ENCODE results near the gene TATDN3.
"Not testable (repeated sequence)": the region's sequence is repeated elsewhere in the genome, so short reads cannot be mapped to it uniquely, and the experiment has no call there.

Gene TATDN3

DNA sequence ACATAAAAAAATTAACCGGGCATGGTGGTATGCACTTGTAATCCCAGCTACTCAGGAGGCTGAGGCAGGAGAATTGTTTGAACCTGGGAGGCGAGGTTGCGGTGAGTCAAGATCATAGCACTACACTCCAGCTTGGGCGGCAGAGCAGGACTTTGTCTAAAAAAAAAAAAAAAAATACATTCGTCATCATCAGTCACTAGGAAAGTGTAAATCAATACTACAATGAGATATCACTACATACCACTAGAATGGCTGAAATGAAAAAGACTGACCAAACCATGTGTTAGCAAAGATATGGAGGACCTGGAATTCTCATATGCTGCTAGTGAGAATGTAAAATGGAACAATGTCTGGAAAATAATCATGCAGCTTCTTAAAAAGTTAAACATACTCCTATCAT is 46.5 kb downstream of the TATDN3 start:
- no peak overlapping the region for H3K27ac Mint-ChIP-seq
- H3K9me3 Mint-ChIP-seq: no peaks in the 10 kb centered on the region
- no peak for DNase-seq (ENCODE audit: low spot score in 2 of 2)
- no peak overlapping the region for H3K4me3 Mint-ChIP-seq
- H3K36me3 Mint-ChIP-seq: no peaks in the 10 kb centered on the region
- no peak for ATAC-seq
- H3K4me1 Mint-ChIP-seq: no peaks in the 10 kb centered on the region

- H3K9me3 Mint-ChIP-seq; DNase-seq (ENCODE audit: low spot score in 2 of 2); H3K4me1 Mint-ChIP-seq; H3K4me3 Mint-ChIP-seq; ATAC-seq; H3K36me3 Mint-ChIP-seq; H3K27ac Mint-ChIP-seq: not testable (repeated sequence)
Measured at GRCh38 chr1:212844521-212844920, 52.8 kb downstream of the TATDN3 start.

DNA sequence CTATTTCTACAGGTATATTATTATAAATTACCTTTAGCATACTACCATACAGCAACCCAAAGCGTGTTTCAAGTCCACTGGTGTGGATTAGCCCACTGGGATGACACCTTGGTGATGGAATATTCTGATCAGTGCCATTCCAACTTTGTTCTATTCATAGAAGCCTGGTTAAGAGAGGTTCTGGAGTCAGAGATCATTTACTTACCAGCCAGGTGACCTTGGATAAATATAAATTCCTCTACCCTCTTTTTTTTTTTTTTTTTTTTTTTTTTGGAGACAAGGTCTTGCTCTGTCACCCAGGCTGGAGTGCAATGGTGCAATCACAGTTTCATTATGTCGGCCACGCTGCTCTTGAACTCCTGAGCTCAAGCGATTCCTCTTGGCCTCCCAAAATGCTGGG is 55.9 kb downstream of the TATDN3 start, which contains the start of gene SPATA45:
Gene SPATA45 (minus strand): TSS at position 101 of the 400 bp plus-strand sequence. CDS start 11,500 bp downstream, outside the sequence.
- Mint-ChIP-seq H3K9me3 (peaks cover 2% of the 10 kb centered on the region), H3K27ac (no peak within 1 kb of the TSS), H3K36me3 (no peaks in the 10 kb centered on the region), H3K4me3 (no peak within 1 kb of the TSS), H3K4me1 (no peaks in the 10 kb centered on the region)
- DNase-seq (ENCODE audit: low spot score in 2 of 2) (no peak), ATAC-seq (no peak)

DNA sequence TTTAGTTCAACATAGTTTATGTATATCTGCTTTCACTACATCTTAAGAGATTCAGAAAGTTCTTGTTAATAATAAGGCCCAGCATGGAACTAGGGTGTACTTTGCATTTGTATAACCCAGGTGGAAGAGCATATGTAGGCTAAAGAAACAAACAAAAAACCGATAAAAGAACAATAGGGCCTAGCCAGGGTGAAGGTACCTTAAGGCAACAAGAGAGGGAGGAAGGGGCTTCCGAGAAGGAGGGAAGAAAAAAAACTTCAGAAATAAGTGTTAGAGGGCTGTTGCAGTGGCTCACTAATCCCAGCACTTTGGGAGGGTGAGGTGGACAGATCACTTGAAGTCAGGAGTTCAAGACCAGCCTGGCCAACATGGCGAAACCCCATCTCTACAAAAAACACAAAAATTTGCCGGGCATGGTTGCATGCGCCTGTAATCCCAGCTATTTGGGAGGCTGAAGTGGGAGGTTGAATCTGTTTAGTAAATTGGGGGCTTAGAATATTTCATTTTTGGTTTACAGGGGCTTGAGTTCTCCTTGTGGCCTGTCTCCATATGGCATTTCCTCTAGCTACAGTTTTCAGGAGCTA is 60.5 kb downstream of the TATDN3 start:
- H3K36me3 Mint-ChIP-seq: no peaks in the 10 kb centered on the region
- peaks cover 2% of the 10 kb centered on the region for H3K9me3 Mint-ChIP-seq
- DNase-seq (ENCODE audit: low spot score in 2 of 2) (no peak), ATAC-seq (no peak)
- H3K27ac Mint-ChIP-seq: no peak overlapping the region
- no peak overlapping the region for H3K4me3 Mint-ChIP-seq
- H3K4me1 Mint-ChIP-seq: no peaks in the 10 kb centered on the region

DNA sequence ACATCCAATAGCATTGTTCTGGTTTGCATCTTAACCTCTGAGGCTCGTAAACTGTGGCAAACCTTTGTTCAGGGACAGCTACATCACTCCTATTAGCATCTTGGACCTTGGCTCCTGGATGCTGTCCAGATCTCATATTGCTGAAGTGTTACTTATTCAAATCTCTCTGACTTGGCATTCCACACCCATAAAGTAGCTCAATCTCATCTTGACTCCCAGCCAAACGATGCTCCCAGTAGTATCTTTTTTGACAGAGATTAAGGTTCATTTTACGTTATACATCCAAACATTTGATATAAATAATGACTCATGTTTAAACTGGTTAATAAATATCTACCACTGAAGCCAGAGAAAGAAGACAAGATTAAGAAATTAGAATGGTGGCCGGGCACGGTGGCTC is 62.0 kb downstream of the TATDN3 start:
- peaks cover 2% of the 10 kb centered on the region for H3K9me3 Mint-ChIP-seq
- no peak overlapping the region for H3K4me3 Mint-ChIP-seq
- peaks cover 5% of the 10 kb centered on the region for H3K36me3 Mint-ChIP-seq
- DNase-seq (ENCODE audit: low spot score in 2 of 2): no peak
- H3K27ac Mint-ChIP-seq: no peak overlapping the region
- no peak for ATAC-seq
- H3K4me1 Mint-ChIP-seq: peaks cover 6% of the 10 kb centered on the region

GRCh38 chr1:212856755-212857154 is 65.1 kb downstream of the TATDN3 start:
- Mint-ChIP-seq H3K9me3 (peaks cover 2% of the 10 kb centered on the region), H3K27ac (no peak overlapping the region), H3K4me1 (peaks cover 13% of the 10 kb centered on the region), H3K36me3 (peaks cover 12% of the 10 kb centered on the region), H3K4me3 (no peak overlapping the region)
- ATAC-seq: no peak
- DNase-seq (ENCODE audit: low spot score in 2 of 2): no peak

DNA sequence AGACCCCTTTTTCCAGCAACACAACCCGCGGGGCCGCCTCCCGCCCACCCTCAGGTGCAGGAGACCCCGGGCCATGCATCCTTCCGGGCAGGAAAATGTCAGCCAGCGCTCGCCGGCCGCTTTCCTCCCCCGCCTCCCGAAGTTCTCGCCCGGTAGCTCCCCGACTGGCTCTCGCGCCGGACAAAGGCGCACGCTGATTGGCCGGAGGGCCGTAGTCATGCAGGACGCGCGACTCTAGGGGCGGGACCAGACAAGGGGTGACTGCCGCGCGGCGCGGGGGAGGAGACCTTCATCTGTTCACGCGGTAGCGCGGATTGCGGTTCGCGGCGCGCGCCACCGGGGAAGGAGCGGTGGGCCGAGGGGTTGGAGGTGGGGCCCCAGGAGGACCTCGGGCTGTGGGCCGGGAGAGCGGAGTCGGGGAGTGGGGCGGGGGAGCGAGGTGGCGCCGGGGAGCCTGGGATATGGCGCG is 66.3 kb downstream of the TATDN3 start, which contains the start of gene FLVCR1:
Gene FLVCR1 (plus strand): TSS at position 284 of the 469 bp plus-strand sequence. CDS start 178 bp downstream, at position 462.
- peak; percentile 99 for ATAC-seq
- DNase-seq (ENCODE audit: low spot score in 2 of 2): peak; percentile 84 to 97
- Mint-ChIP-seq H3K4me1 (peaks cover 16% of the 10 kb centered on the region), H3K9me3 (no peaks in the 10 kb centered on the region), H3K27ac (peak within 1 kb of the TSS; percentile 97), H3K36me3 (peaks cover 12% of the 10 kb centered on the region), H3K4me3 (no peak within 1 kb of the TSS)

DNA sequence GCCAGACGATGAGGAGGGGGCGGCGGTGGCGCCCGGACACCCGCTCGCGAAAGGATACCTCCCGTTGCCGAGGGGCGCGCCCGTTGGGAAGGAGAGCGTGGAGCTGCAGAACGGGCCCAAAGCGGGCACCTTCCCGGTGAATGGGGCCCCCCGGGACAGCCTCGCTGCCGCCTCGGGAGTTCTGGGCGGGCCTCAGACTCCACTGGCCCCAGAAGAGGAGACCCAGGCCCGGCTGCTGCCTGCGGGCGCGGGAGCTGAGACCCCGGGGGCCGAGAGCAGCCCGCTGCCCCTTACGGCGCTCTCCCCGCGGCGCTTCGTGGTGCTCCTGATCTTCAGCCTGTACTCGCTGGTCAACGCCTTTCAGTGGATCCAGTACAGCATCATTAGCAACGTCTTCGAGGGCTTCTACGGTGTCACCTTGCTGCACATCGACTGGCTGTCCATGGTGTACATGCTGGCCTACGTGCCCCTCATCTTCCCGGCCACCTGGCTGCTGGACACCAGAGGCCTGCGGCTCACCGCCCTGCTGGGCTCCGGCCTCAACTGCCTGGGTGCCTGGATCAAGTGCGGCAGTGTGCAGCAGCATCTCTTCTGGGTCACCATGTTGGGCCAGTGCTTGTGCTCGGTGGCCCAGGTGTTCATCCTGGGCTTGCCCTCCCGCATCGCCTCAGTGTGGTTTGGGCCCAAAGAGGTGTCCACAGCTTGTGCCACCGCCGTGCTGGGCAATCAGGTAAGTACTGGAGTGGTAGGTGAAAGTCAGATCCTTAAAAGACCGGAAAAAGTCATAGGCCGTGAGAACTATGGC is 67.0 kb downstream of the TATDN3 start:
- DNase-seq (ENCODE audit: low spot score in 2 of 2) (no peak), ATAC-seq (peak; percentile 55)
- Mint-ChIP-seq H3K27ac (peak overlapping the region; percentile 97), H3K4me3 (no peak overlapping the region), H3K9me3 (no peaks in the 10 kb centered on the region), H3K4me1 (peaks cover 19% of the 10 kb centered on the region), H3K36me3 (peaks cover 13% of the 10 kb centered on the region)

DNA sequence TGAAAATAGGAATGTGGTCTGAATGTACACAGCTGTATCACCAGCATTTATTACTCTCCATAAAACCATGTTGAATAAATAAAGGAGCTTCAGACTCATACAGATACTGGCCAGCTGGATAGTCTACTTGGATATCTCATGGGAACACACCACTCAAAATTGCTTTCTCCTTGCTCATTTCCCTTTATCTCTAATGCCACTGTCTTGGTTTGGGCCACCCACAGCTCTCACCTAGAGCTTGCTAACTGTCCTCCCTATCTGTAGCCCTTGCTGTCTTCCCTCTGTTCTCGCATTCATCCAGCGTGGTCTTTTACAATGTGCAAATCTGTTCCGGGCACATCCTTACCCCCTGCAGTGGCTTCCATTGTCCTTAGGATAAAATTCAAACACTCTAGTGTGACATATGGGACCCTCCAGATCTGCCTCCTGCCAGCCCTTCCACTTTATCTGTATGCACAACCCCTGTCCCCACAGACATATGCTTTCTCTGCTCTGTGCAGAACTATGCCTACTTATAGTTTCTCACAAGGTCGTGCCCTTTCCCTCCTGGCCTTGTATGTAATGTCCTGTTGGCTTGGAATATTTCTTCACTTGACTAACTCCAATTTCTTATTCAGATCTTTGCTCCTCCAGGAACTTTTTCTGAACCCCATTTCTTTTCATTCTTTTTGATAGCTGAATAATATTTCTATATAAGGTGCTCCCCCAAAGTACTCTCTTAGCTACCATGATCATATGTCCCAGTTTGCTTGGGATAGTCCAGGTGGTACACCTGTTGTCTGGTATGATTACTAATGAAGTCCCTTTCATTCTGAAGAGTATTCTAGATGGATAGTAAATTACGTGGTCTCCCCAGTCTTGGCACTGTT is 69.3 kb downstream of the TATDN3 start:
- H3K36me3 Mint-ChIP-seq: peaks cover 36% of the 10 kb centered on the region
- peaks cover 19% of the 10 kb centered on the region for H3K4me1 Mint-ChIP-seq
- DNase-seq (ENCODE audit: low spot score in 2 of 2) (no peak), ATAC-seq (no peak)
- H3K27ac Mint-ChIP-seq: no peak overlapping the region
- H3K9me3 Mint-ChIP-seq: no peaks in the 10 kb centered on the region
- H3K4me3 Mint-ChIP-seq: no peak overlapping the region

DNA sequence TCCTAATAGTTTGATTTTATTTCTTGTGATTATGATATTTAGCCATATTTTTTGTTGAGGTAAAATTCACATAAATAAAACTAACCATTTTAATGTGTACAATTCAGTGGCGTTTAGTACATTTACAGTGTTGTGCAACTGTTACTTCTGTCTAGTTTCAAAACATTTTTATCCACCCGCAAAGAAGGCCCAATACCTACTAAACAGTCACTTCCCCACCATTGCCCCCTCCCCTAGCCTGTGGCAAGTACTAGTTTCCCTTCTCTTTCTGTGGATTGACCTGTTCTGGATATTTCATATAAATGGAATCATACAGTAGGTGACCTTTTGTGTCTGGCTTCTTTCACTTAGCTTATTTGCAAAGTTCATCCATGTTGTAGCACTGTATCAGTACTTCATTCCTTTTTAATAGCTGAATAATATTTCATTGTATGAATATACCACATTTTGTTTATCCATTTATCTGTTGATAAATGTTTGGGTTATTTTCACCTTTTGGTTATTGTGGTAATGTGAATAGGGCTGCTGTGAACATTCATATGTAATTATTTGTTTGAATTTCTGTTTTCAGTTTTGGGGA is 70.5 kb downstream of the TATDN3 start:
- no peaks in the 10 kb centered on the region for H3K9me3 Mint-ChIP-seq
- DNase-seq (ENCODE audit: low spot score in 2 of 2): no peak
- no peak for ATAC-seq

DNA sequence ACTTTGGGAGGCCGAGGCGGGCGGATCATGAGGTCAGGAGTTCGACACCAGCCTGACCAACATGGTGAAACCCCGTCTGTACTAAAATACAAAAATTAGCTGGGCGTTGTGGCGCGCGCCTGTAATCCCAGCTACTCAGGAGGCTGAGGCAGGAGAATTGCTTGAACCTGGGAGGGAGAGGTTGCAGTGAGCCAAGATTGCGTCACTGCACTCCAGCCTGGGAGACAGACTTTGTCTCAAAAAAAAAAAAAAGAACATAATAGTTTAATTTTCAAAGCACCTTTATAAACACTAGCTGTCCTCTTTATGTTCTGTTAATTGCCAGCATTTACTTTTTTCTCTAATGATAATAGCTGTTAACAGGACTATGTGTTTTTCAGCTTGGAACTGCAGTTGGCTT is 71.7 kb downstream of the TATDN3 start:
- H3K36me3 Mint-ChIP-seq: peaks cover 56% of the 10 kb centered on the region
- DNase-seq (ENCODE audit: low spot score in 2 of 2); H3K9me3 Mint-ChIP-seq; ATAC-seq; H3K4me3 Mint-ChIP-seq: not testable (repeated sequence)
- peak overlapping the region; percentile 3 for H3K27ac Mint-ChIP-seq
- H3K4me1 Mint-ChIP-seq: peaks cover 13% of the 10 kb centered on the region

More for the DNA sequence above, 70.5 kb downstream of the TATDN3 start:
- Mint-ChIP-seq H3K27ac (no peak overlapping the region), H3K4me3 (no peak overlapping the region), H3K4me1 (peaks cover 19% of the 10 kb centered on the region), H3K36me3 (peaks cover 49% of the 10 kb centered on the region)

DNA sequence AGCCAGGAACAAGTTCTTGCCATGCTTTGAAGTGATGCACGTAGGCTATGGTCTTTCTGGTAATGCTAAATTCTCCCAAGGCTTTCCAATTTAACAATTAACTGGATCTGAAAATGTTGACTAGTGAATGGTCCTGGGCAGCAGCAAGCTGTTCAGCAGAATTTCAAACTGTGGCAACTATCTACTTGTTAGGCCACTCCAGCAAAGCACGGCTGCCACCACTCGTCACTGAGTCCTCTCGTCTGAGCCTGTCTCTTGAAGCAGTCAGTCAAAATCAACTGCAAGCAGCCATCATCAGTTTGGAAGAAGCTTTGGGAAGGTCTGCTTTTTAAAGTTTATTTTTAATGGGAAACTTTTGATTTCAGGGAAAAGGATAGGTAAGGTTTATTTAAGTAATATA is 72.5 kb downstream of the TATDN3 start:
- DNase-seq (ENCODE audit: low spot score in 2 of 2): no peak
- no peaks in the 10 kb centered on the region for H3K9me3 Mint-ChIP-seq
- H3K4me3 Mint-ChIP-seq: no peak overlapping the region
- peaks cover 8% of the 10 kb centered on the region for H3K4me1 Mint-ChIP-seq
- no peak for ATAC-seq
- H3K36me3 Mint-ChIP-seq: peaks cover 59% of the 10 kb centered on the region
- H3K27ac Mint-ChIP-seq: peak overlapping the region; percentile 3

Measured in stimulated activated effector memory CD8-positive, alpha-beta T cell treated with anti-CD3 and anti-CD28 coated beads, Interleukin-12 subunit alpha, Interleukin-12 subunit beta, amount 100 ng/mL, for 72 hours (primary cell).